IMR-90 (cell line): ENCODE data around the gene CCDC60. TPM values are rescaled to one million over a fixed set of nuclear protein-coding genes. Genes with fewer than 3 reads are reported as not detected.

Experiments used
- ATAC-seq: fragments of 200-7000 bp; cut with Tn5 transposase; 2 replicates; pipeline ENCODE4 v1.9.1; 2020; ENCODE audit warnings: low read depth, mild to moderate bottlenecking, moderate library complexity
- BruUV-seq: library from RNA; stranded (reverse); fragments of 400-500 nt; replicated peaks from 2 replicates; lab custom pipeline; 2021; lab: Mats Ljungman, UMichigan
- CTCF ChIA-PET: fragments of 300-600 bp; formaldehyde crosslinking; extraction: SDS; loops from one replicate; lab custom pipeline; 2021; ENCODE audit warnings: antibody characterized with exemption; lab: Yijun Ruan, JAX
- POLR2A ChIA-PET: fragments of 300-600 bp; sonication (Branson Sonifier 250); formaldehyde crosslinking; loops from one replicate; lab custom pipeline; 2022; ENCODE audit warnings: antibody characterized with exemption; ENCODE audit not compliant: unreplicated experiment; lab: Charles Lee
- DNase-seq: peaks from one replicate; pipeline ENCODE4 v3.0.0; 2013
- H2AFZ ChIP-seq: replicated peaks from 2 replicates; pipeline ENCODE3; 2013; ENCODE audit warnings: low read length, mild to moderate bottlenecking; ENCODE audit not compliant: poor library complexity
- H2AK5ac ChIP-seq: 2 replicates; pipeline ENCODE4 v1.6.1; 2013; ENCODE audit warnings: low read depth, low read length, inconsistent platforms
- H2AK9ac ChIP-seq: replicated peaks from 2 replicates; pipeline ENCODE3; 2013; ENCODE audit warnings: mild to moderate bottlenecking, low read depth, low read length, moderate library complexity; ENCODE audit not compliant: poor library complexity
- H2BK120ac ChIP-seq: 2 replicates; pipeline ENCODE4 v1.6.1; 2013; ENCODE audit warnings: low read depth, low read length, inconsistent platforms
- H2BK15ac ChIP-seq: 3 replicates; pipeline ENCODE4 v1.6.1; 2013; ENCODE audit warnings: low read depth, low read length, inconsistent platforms
- H2BK20ac ChIP-seq: 2 replicates; pipeline ENCODE4 v1.6.1; 2013; ENCODE audit warnings: low read depth, mild to moderate bottlenecking, inconsistent platforms, low read length, moderate library complexity
- H2BK5ac ChIP-seq: 2 replicates; pipeline ENCODE4 v1.6.1; 2013; ENCODE audit warnings: mild to moderate bottlenecking, low read depth, low read length, inconsistent platforms; ENCODE audit not compliant: poor library complexity, severe bottlenecking
- H3K14ac ChIP-seq: replicated peaks from 2 replicates; pipeline ENCODE4 v1.6.1; 2013; ENCODE audit warnings: low read depth, low read length, inconsistent platforms
- H3K18ac ChIP-seq: 2 replicates; pipeline ENCODE4 v1.6.1; 2013; ENCODE audit warnings: low read depth, low read length, control low read depth
- H3K23ac ChIP-seq: 2 replicates; pipeline ENCODE4 v1.6.1; 2013; ENCODE audit warnings: low read depth, low read length, inconsistent platforms
- H3K27ac ChIP-seq: 2 replicates; pipeline ENCODE4 v1.5.1; 2013; ENCODE audit warnings: mild to moderate bottlenecking, control low read depth, low read length; ENCODE audit not compliant: insufficient read depth
- H3K27me3 ChIP-seq: 2 replicates; pipeline ENCODE4 v1.6.1; 2013; ENCODE audit warnings: low read length; ENCODE audit not compliant: control insufficient read depth, insufficient read depth
- H3K36me3 ChIP-seq: 2 replicates; pipeline ENCODE4 v1.6.1; 2013; ENCODE audit warnings: low read length, mixed read lengths; ENCODE audit not compliant: control insufficient read depth, insufficient read depth
- H3K4ac ChIP-seq: 2 replicates; pipeline ENCODE4 v1.6.1; 2013; ENCODE audit warnings: low read depth, low read length, inconsistent platforms
- H3K4me1 ChIP-seq: 2 replicates; pipeline ENCODE4 v1.6.1; 2013; ENCODE audit warnings: low read length, mixed read lengths; ENCODE audit not compliant: control insufficient read depth, insufficient read depth
- H3K4me2 ChIP-seq: 2 replicates; pipeline ENCODE4 v1.6.1; 2013; ENCODE audit warnings: low read depth, mild to moderate bottlenecking, control low read depth, low read length, moderate library complexity
- H3K4me3 ChIP-seq: 2 replicates; pipeline ENCODE4 v1.5.1; 2013; ENCODE audit warnings: low read depth, mild to moderate bottlenecking, control low read depth, low read length, moderate library complexity; ENCODE audit not compliant: insufficient read depth
- H3K56ac ChIP-seq: 2 replicates; pipeline ENCODE4 v1.6.1; 2013; ENCODE audit warnings: low read length, inconsistent platforms; ENCODE audit not compliant: insufficient read depth; ENCODE audit errors: extremely low read depth
- H3K79me1 ChIP-seq, 2 experiments: 2 replicates each; pipeline ENCODE4 v1.6.1; 2013; ENCODE audit warnings: low read length in 2 of 2, inconsistent platforms in 1 of 2, low read depth in 1 of 2
- H3K9ac ChIP-seq: 2 replicates; pipeline ENCODE4 v1.6.1; 2013; ENCODE audit warnings: low read depth, low read length, control low read depth
- H3K9me1 ChIP-seq: 2 replicates; pipeline ENCODE4 v1.6.1; 2013; ENCODE audit warnings: low read length, inconsistent platforms; ENCODE audit not compliant: insufficient read depth
- H3K9me3 ChIP-seq: 2 replicates; pipeline ENCODE4 v1.6.1; 2013; ENCODE audit warnings: low read length; ENCODE audit not compliant: control insufficient read depth, insufficient read depth
- H4K20me1 ChIP-seq: 2 replicates; pipeline ENCODE4 v1.6.1; 2013; ENCODE audit warnings: low read length, inconsistent platforms; ENCODE audit not compliant: insufficient read depth
- H4K5ac ChIP-seq: 2 replicates; pipeline ENCODE4 v1.6.1; 2013; ENCODE audit warnings: mild to moderate bottlenecking, low read depth, low read length, control low read depth
- H4K8ac ChIP-seq, 2 experiments: 2 replicates each; pipeline ENCODE4 v1.6.1; 2013; ENCODE audit warnings: low read depth in 2 of 2, low read length in 2 of 2, control low read depth in 1 of 2, inconsistent platforms in 1 of 2
- H4K91ac ChIP-seq: 2 replicates; pipeline ENCODE4 v1.6.1; 2013; ENCODE audit warnings: low read depth, low read length, inconsistent platforms; ENCODE audit not compliant: insufficient read depth
- CEBPB ChIP-seq: IDR thresholded peaks from 2 replicates; pipeline ENCODE4 v1.6.1; 2012; ENCODE audit warnings: low read depth, low read length, improper control_type of control experiment
- ELK1 ChIP-seq: fragments of 150-350 bp; IDR thresholded peaks from 2 replicates; pipeline ENCODE4 v1.6.1; 2016; ENCODE audit warnings: low read depth, mild to moderate bottlenecking, low read length, moderate library complexity, borderline replicate concordance
- MAFK ChIP-seq: IDR thresholded peaks from 2 replicates; pipeline ENCODE4 v1.6.1; 2012; ENCODE audit warnings: low read depth, low read length, improper control_type of control experiment
- NFE2L2 ChIP-seq: fragments of 150-350 bp; IDR thresholded peaks from 2 replicates; pipeline ENCODE4 v1.6.1; 2016; ENCODE audit warnings: low read depth, mild to moderate bottlenecking, low read length
- POLR2A ChIP-seq: IDR thresholded peaks from 2 replicates; pipeline ENCODE4 v1.6.1; 2012; ENCODE audit warnings: mild to moderate bottlenecking, low read depth, low read length
- RAD21 ChIP-seq: IDR thresholded peaks from 2 replicates; pipeline ENCODE4 v1.6.1; 2012; ENCODE audit warnings: low read length, improper control_type of control experiment
- SMC3 ChIP-seq: fragments of 150-350 bp; IDR thresholded peaks from 2 replicates; pipeline ENCODE4 v1.6.1; 2016; ENCODE audit warnings: low read depth, mild to moderate bottlenecking, antibody characterized with exemption, low read length, moderate library complexity
- USF2 ChIP-seq: fragments of 150-350 bp; IDR thresholded peaks from 2 replicates; pipeline ENCODE4 v1.6.1; 2017; ENCODE audit warnings: mild to moderate bottlenecking, antibody characterized with exemption, low read length, low read depth
- WGBS, 2 experiments: methylation state at CpG; one replicate each; pipeline versions ENCODE4 v1.1.5 to v1.1.7; 2013; ENCODE audit warnings: missing lambda C conversion rate in 2 of 2; ENCODE audit not compliant: insufficient read length in 1 of 2; ENCODE audit errors: extremely low coverage in 2 of 2; 5-methylcytosine and 5-hydroxymethylcytosine counted together
- dilution Hi-C: fragments of 300-500 bp; cut with HindIII; formaldehyde crosslinking; loops from one replicate; pipeline ENCODE4 v1.14.3; 2018; ENCODE audit warnings: low sequenced_read_pairs; ENCODE audit not compliant: unreplicated experiment
- in situ Hi-C: fragments of 300-500 bp; cut with MboI; formaldehyde crosslinking; loops from 3 replicates; pipeline ENCODE4 v1.14.3; 2019; ENCODE audit warnings: low sequenced_read_pairs, inconsistent platforms, mixed read lengths
- intact Hi-C: fragments of 100-400 bp; cut with micrococcal nuclease; formaldehyde crosslinking; loops from 2 replicates; pipeline ENCODE4 v1.10.0; 2022
- polyA plus RNA-seq, 3 experiments: library from polyadenylated mRNA; depleted of rRNA; stranded (reverse); fragments of >200 nt; gene quantifications; 2 replicates each; pipeline ENCODE4 v1.2.3, GENCODE V29; 2012; ENCODE audit warnings: low replicate concordance in 1 of 3
- total RNA-seq: library from RNA; depleted of rRNA; stranded (reverse); fragments of >200 nt; gene quantifications from 2 replicates; pipeline ENCODE4 v1.2.3, GENCODE V29; 2012

The CCDC60 gene
- total and polyA plus RNA-seq, 2 of the 4 experiments (the other 2 are of a cell fraction) = not detected

GRCh38 chr12:119576915-119577314 lies 242.4 kb downstream of the CCDC60 start:
- POLR2A ChIA-PET = no interaction called here
- Histone ChIP-seq H3K27me3 (no peaks in the 10 kb centered on the region), H3K23ac (no peak overlapping the region), H3K56ac (no peak overlapping the region), H3K27ac (no peak overlapping the region), H4K8ac (no peak overlapping the region), H3K4me3 (no peak overlapping the region), H2BK20ac (no peak overlapping the region), H3K4me2 (no peak overlapping the region), H4K91ac (no peak overlapping the region), H3K4ac (no peak overlapping the region), H4K20me1 (no peaks in the 10 kb centered on the region), H2AK9ac (no peak overlapping the region), H3K36me3 (no peaks in the 10 kb centered on the region), H3K9me1 (no peaks in the 10 kb centered on the region), H2BK120ac (no peak overlapping the region), H3K79me1 (no peaks in the 10 kb centered on the region), H3K9ac (no peak overlapping the region), H2BK5ac (no peak overlapping the region), H3K4me1 (no peaks in the 10 kb centered on the region), H3K9me3 (no peaks in the 10 kb centered on the region), H3K18ac (no peak overlapping the region), H3K14ac (no peak overlapping the region), H2BK15ac (no peak overlapping the region), H2AK5ac (no peak overlapping the region), H4K5ac (no peak overlapping the region), H2AFZ (no peak overlapping the region)
- no TSS peak for BruUV-seq
- CTCF ChIA-PET = no interaction called here
- 100% methylated on average over 1 of the region's 1 CpG; no CpG with 5 or more reads in 1 of the 2 experiments for WGBS, 2 experiments
- ATAC-seq (no peak), DNase-seq (no peak)
- in situ Hi-C loops = no loop called here
- dilution Hi-C loops = no loop called here
- intact Hi-C loops = no loop called here
- TF ChIP-seq POLR2A (no peak), SMC3 (no peak), CEBPB (no peak), MAFK (no peak), ELK1 (no peak), USF2 (no peak), RAD21 (no peak), NFE2L2 (no peak)
